Natural killer cell (primary cell): ENCODE data around the gene CSKMT. TPM values are rescaled to one million over a fixed set of nuclear protein-coding genes. Genes with fewer than 3 reads are reported as not detected.

Experiments used
- ATAC-seq, 3 donors: fragments of 150-1000 bp in 2 of 3; fragments of 200-7000 bp in 1 of 3; cut with Tn5 transposase; 1 replicate in 1 of 3; 2 replicates in 2 of 3; pipeline ENCODE4 v1.10.0; 2021; ENCODE audit warnings: mild to moderate bottlenecking in 2 of 3, moderate library complexity in 2 of 3
- DNase-seq, 2 donors: peaks; one replicate each; pipeline versions ENCODE4 v3.0.0 to v3.0.0-alpha.2; 2013 to 2021; ENCODE audit warnings: mixed read lengths in 1 of 2
- H3K27ac ChIP-seq: one replicate; pipeline ENCODE4 v1.5.1; 2013; ENCODE audit warnings: mild to moderate bottlenecking, low read length
- H3K27me3 ChIP-seq: one replicate; pipeline ENCODE4 v1.6.1; 2013; ENCODE audit warnings: low read length; ENCODE audit not compliant: control insufficient read depth, insufficient read depth
- H3K36me3 ChIP-seq: one replicate; pipeline ENCODE4 v1.6.1; 2013; ENCODE audit warnings: low read length; ENCODE audit not compliant: control insufficient read depth, insufficient read depth
- H3K4me1 ChIP-seq: one replicate; pipeline ENCODE4 v1.6.1; 2013; ENCODE audit warnings: low read length; ENCODE audit not compliant: control insufficient read depth, insufficient read depth
- H3K4me3 ChIP-seq: one replicate; pipeline ENCODE4 v1.5.1; 2013; ENCODE audit warnings: low read length
- H3K9me3 ChIP-seq: one replicate; pipeline ENCODE4 v1.6.1; 2013; ENCODE audit warnings: low read length; ENCODE audit not compliant: control insufficient read depth, insufficient read depth
- H3K27ac Mint-ChIP-seq, 2 donors: one replicate each; pipeline ENCODE4 v1.8.0; 2022; ENCODE audit warnings: mild to moderate bottlenecking in 2 of 2, mixed read lengths in 2 of 2, moderate library complexity in 1 of 2
- H3K27me3 Mint-ChIP-seq, 2 donors: one replicate each; pipeline ENCODE4 v1.8.0; 2022; ENCODE audit warnings: low read depth in 2 of 2, mixed read lengths in 2 of 2
- H3K36me3 Mint-ChIP-seq: one replicate; pipeline ENCODE4 v1.8.0; 2022; ENCODE audit warnings: mixed read lengths
- H3K4me1 Mint-ChIP-seq, 2 donors: one replicate each; pipeline ENCODE4 v1.8.0; 2022; ENCODE audit warnings: mixed read lengths in 2 of 2
- H3K4me3 Mint-ChIP-seq: one replicate; pipeline ENCODE4 v1.8.0; 2022; ENCODE audit warnings: mild to moderate bottlenecking, moderate library complexity, mixed read lengths
- H3K9me3 Mint-ChIP-seq, 2 donors: one replicate each; pipeline ENCODE4 v1.8.0; 2022; ENCODE audit warnings: mixed read lengths in 2 of 2
- WGBS: methylation state at CpG from one replicate; pipeline ENCODE4 v1.1.7; 2013; ENCODE audit warnings: missing lambda C conversion rate; ENCODE audit not compliant: insufficient coverage; 5-methylcytosine and 5-hydroxymethylcytosine counted together
- intact Hi-C: fragments of 100-400 bp; cut with micrococcal nuclease; formaldehyde crosslinking; loops from one replicate; pipeline ENCODE4 v1.14.2; 2022
- total RNA-seq, 4 donors: library from RNA; stranded (reverse); fragments of 120-200 nt in 1 of 4; gene quantifications; one replicate each; pipeline versions ENCODE4 v1.2.3 to v1.2.4, GENCODE V29; 2013 to 2022
- TF ChIP-seq, protein P1 (sequence below): fragments of 200-600 bp; IDR thresholded peaks from one replicate; pipeline ENCODE4 v1.8.0; 2022; ENCODE audit warnings: antibody characterized with exemption

CSKMT gene
- total RNA-seq, 3 donors from 2014 or later (not counting 1 experiment from before 2014, with no cell fraction given): 12.0 to 21.5 (median 13.7) TPM

DNA sequence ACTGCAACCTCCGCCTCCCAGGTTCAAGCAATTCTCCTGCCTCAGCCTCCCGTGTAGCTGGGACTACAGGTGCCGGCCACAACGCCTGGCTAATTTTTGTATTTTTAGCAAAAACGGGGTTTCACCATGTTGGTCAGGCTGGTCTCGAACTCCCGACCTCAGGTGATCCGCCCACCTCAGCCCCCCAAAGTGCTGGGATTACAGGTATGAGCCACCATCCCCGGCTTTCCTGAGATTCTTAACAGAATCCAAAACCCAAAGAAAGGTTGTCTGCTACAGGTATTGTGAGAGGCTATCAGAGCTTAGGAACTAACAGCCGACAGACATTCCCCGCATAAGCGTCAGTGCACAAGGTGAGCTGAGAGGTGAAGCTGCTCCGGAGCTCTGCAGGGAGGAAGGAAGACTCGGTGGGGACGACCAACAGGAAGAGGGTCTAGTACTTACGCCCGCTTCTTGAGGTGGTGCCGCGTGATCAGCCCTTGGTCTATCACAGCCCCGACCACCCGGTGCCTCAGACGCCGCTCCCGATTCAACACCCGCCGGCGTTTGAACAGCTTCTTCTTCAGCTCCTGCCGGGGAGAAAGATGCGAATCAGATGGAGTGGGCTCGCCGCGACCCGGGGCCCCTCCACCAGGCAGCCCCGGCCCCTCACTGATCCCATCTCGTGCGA, 572 bp upstream of the CSKMT start:
- peaks cover 14% of the 10 kb centered on the region for H3K36me3 ChIP-seq
- H3K9me3 ChIP-seq: no peaks in the 10 kb centered on the region
- H3K4me1 Mint-ChIP-seq: peaks cover 6 to 28% of the 10 kb centered on the region in 2 donors
- WGBS: 2% methylated on average over 36 of the region's 36 CpGs
- no peaks in the 10 kb centered on the region for H3K27me3 ChIP-seq
- H3K4me3 Mint-ChIP-seq: peak overlapping the region; percentile 96
- TF ChIP-seq, protein P1, sequence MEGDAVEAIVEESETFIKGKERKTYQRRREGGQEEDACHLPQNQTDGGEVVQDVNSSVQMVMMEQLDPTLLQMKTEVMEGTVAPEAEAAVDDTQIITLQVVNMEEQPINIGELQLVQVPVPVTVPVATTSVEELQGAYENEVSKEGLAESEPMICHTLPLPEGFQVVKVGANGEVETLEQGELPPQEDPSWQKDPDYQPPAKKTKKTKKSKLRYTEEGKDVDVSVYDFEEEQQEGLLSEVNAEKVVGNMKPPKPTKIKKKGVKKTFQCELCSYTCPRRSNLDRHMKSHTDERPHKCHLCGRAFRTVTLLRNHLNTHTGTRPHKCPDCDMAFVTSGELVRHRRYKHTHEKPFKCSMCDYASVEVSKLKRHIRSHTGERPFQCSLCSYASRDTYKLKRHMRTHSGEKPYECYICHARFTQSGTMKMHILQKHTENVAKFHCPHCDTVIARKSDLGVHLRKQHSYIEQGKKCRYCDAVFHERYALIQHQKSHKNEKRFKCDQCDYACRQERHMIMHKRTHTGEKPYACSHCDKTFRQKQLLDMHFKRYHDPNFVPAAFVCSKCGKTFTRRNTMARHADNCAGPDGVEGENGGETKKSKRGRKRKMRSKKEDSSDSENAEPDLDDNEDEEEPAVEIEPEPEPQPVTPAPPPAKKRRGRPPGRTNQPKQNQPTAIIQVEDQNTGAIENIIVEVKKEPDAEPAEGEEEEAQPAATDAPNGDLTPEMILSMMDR: no peak
- peak; percentile 33 to 45 (median 35) for ATAC-seq
- H3K36me3 Mint-ChIP-seq: no peaks in the 10 kb centered on the region
- intact Hi-C loops: loop anchor here (1.0 to 5.0 kb wide), 5 partner anchors 15 to 74 kb away; partner anchors contain the start of genes EML3, GANAB, HNRNPUL2 and ROM1
- DNase-seq: peak in 1 of 2 donors; percentile 78
- no peaks in the 10 kb centered on the region for H3K27me3 Mint-ChIP-seq
- peak overlapping the region; percentile 80 for H3K27ac ChIP-seq
- peaks cover 28% of the 10 kb centered on the region for H3K4me1 ChIP-seq
- peak overlapping the region; percentile 87 for H3K4me3 ChIP-seq
- H3K9me3 Mint-ChIP-seq: no peaks in the 10 kb centered on the region
- H3K27ac Mint-ChIP-seq: peak overlapping the region; percentile 87 to 95

DNA sequence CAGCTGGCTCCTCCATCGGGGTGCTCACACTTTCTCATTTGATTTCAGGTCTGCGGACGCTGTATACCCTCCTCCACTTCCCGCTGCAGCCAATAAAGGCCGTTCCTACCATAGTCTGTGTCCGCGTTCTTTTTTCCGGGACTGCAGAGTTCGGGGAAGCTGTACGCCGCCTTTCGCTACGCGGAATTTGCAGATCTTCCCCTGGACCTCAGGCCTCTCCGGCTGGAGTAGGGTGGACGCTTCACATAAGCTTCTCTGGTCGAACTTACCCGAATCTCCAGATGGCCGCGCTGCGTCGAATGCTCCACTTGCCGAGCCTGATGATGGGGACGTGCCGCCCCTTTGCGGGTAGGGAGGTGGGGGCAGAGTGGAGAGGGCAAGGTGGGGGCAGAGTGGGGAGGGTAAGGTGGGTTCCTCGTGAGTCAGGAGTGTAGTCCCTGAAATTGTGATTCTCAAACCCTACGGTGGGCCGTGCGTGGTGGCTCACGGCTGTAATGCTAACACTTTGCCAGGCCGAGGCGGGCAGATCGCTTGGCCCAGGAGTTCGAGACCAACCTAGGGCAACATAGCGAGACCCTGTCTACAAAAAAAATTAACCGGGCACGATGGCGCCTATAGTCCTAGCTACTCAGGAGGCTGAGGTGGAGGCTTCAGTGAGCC, 617 bp downstream of the CSKMT start:
- TF ChIP-seq, protein P1: no peak
- H3K27me3 Mint-ChIP-seq: no peaks in the 10 kb centered on the region
- H3K4me3 Mint-ChIP-seq: peak overlapping the region; percentile 96
- WGBS: 9% methylated on average over 39 of the region's 39 CpGs
- peak; percentile 51 to 75 for DNase-seq
- peak; percentile 30 to 53 (median 42) for ATAC-seq
- Histone ChIP-seq H3K9me3 (no peaks in the 10 kb centered on the region), H3K36me3 (peaks cover 14% of the 10 kb centered on the region), H3K4me3 (peak overlapping the region; percentile 87), H3K27me3 (no peaks in the 10 kb centered on the region), H3K27ac (peak overlapping the region; percentile 80), H3K4me1 (peaks cover 32% of the 10 kb centered on the region)
- H3K4me1 Mint-ChIP-seq: peaks cover 9 to 32% of the 10 kb centered on the region in 2 donors
- intact Hi-C loops: loop anchor here (2.0 to 5.0 kb wide), 4 partner anchors 19 to 75 kb away; partner anchors contain the start of genes EML3, GANAB, HNRNPUL2 and ROM1
- peak overlapping the region; percentile 87 to 95 for H3K27ac Mint-ChIP-seq
- no peaks in the 10 kb centered on the region for H3K36me3 Mint-ChIP-seq
- no peaks in the 10 kb centered on the region for H3K9me3 Mint-ChIP-seq

DNA sequence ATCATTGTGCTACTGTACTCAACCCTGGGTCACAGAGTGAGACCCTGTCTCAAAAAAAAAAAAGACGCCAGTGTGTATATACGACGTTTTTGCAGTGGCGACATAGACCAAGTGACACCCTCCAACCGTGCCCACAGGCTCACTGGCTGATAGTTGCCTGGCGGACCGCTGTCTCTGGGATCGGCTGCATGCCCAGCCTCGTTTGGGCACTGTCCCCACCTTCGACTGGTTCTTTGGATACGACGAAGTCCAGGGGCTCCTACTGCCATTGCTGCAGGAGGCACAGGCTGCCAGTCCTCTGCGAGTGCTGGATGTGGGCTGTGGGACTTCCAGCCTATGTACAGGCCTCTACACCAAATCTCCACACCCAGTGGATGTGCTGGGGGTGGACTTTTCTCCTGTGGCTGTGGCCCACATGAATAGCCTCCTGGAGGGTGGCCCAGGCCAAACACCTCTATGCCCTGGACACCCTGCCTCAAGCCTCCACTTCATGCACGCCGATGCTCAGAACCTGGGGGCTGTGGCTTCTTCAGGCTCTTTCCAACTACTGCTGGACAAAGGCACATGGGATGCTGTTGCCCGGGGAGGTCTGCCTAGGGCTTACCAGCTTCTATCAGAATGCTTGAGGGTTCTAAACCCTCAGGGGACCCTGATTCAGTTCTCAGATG, 1.3 kb downstream of the CSKMT start:
- H3K9me3 ChIP-seq: no peaks in the 10 kb centered on the region
- TF ChIP-seq, protein P1: no peak
- Mint-ChIP-seq H3K9me3 (no peaks in the 10 kb centered on the region), H3K27me3 (no peaks in the 10 kb centered on the region), H3K4me3 (peak overlapping the region; percentile 62), H3K27ac (peak overlapping the region; percentile 87 to 95), H3K36me3 (no peaks in the 10 kb centered on the region), H3K4me1 (peaks cover 16 to 38% of the 10 kb centered on the region in 2 donors)
- DNase-seq: no peak
- H3K36me3 ChIP-seq: peaks cover 14% of the 10 kb centered on the region
- no peak for ATAC-seq
- intact Hi-C loops: loop anchor here (5.0 kb wide), 1 partner anchor 61 kb away; the partner anchor contains the start of genes HNRNPUL2 and TTC9C
- WGBS: 68% methylated on average over 15 of the region's 16 CpGs
- peak overlapping the region; percentile 87 for H3K4me3 ChIP-seq
- no peaks in the 10 kb centered on the region for H3K27me3 ChIP-seq
- peaks cover 37% of the 10 kb centered on the region for H3K4me1 ChIP-seq
- H3K27ac ChIP-seq: peak overlapping the region; percentile 80
